Thyroid gland (tissue), 4 donors: Measurements from ENCODE around the gene IL3RA. TPM values are rescaled to one million over a fixed set of nuclear protein-coding genes. Genes with fewer than 3 reads are reported as not detected.

ENCODE experiments used
- DNase-seq, 2 donors: peaks; one replicate each; pipeline ENCODE4 v3.0.0-alpha.2; 2019
- H3K27ac ChIP-seq, 3 donors: fragments of 200-600 bp; sonication (generic); 1 replicate in 2 of 3; 2 replicates in 1 of 3; pipeline ENCODE4 v1.5.1; 2016 to 2019; ENCODE audit warnings: mild to moderate bottlenecking in 1 of 3, moderate library complexity in 1 of 3
- H3K27me3 ChIP-seq: fragments of 200-600 bp; sonication (generic); one replicate; pipeline ENCODE4 v1.5.1; 2019
- H3K36me3 ChIP-seq, 2 donors: fragments of 200-600 bp; sonication (generic); one replicate each; pipeline ENCODE4 v1.5.1; 2016 to 2019
- H3K4me1 ChIP-seq, 2 donors: fragments of 200-600 bp; sonication (generic); one replicate each; pipeline ENCODE4 v1.5.1; 2017 to 2019
- H3K4me3 ChIP-seq, 3 donors: fragments of 200-600 bp; sonication (generic); replicated peaks in 1 of 3; 1 replicate in 2 of 3; 2 replicates in 1 of 3; pipeline ENCODE4 v1.5.1; 2016; ENCODE audit warnings: mild to moderate bottlenecking in 1 of 3
- H3K9me3 ChIP-seq: fragments of 200-600 bp; sonication (generic); one replicate; pipeline ENCODE4 v1.5.1; 2017
- POLR2A ChIP-seq, 2 donors: fragments of 450-650 bp; IDR thresholded peaks; one replicate each; pipeline ENCODE4 v1.6.1; 2017; ENCODE audit warnings: antibody characterized with exemption in 2 of 2, mild to moderate bottlenecking in 2 of 2, moderate library complexity in 1 of 2
- WGBS, 2 donors: methylation state at CpG; one replicate each; pipeline ENCODE4 v1.1.5; 2017; 5-methylcytosine and 5-hydroxymethylcytosine counted together
- intact Hi-C: fragments of 100-400 bp; cut with DNase I; formaldehyde crosslinking; loops from one replicate; pipeline ENCODE4 v1.15.1; 2023
- total RNA-seq, 4 donors: library from RNA; depleted of rRNA; stranded (reverse); fragments of >200 nt; gene quantifications; one replicate each; pipeline ENCODE4 v1.2.3, GENCODE V29; 2016
- TF ChIP-seq, protein P1 (sequence below), 6 experiments: fragments of 200-600 bp in 3 of 6; fragments of 450-650 bp in 3 of 6; sonication (generic) in 3 of 6; IDR thresholded peaks; one replicate each; pipeline ENCODE4 v1.5.1; 2016 to 2019; ENCODE audit warnings: antibody characterized with exemption in 6 of 6, mild to moderate bottlenecking in 2 of 6, inconsistent platforms in 1 of 6, moderate library complexity in 1 of 6

IL3RA gene
- total RNA-seq, result 1 to 10 TPM in 3 of 4 donors, under 1 TPM in 1; 0.89 to 4.5 (median 3.3) TPM

GRCh38 chrX:1336331-1336943, at the start of gene IL3RA:
Gene IL3RA (plus strand): TSS chrX:1336785. CDS start chrX:1341766, 4,981 bp downstream.
- WGBS, 2 donors, result 40 to 45% methylated on average over 14 of the region's 14 CpGs
- intact Hi-C loops, result no loop called here

GRCh38 chrX:1289535-1289934, 47.0 kb upstream of the IL3RA start:
- no peak overlapping the region for H3K4me3 ChIP-seq
- intact Hi-C loops, result no loop called here
- 77 to 81% methylated on average over 1 of the region's 1 CpG for WGBS, 2 donors

More at GRCh38 chrX:1336331-1336943, at the start of gene IL3RA:
- no peak for DNase-seq
- TF ChIP-seq POLR2A (IDR thresholded peaks at IDR 0.05), result no peak
- TF ChIP-seq, protein P1, sequence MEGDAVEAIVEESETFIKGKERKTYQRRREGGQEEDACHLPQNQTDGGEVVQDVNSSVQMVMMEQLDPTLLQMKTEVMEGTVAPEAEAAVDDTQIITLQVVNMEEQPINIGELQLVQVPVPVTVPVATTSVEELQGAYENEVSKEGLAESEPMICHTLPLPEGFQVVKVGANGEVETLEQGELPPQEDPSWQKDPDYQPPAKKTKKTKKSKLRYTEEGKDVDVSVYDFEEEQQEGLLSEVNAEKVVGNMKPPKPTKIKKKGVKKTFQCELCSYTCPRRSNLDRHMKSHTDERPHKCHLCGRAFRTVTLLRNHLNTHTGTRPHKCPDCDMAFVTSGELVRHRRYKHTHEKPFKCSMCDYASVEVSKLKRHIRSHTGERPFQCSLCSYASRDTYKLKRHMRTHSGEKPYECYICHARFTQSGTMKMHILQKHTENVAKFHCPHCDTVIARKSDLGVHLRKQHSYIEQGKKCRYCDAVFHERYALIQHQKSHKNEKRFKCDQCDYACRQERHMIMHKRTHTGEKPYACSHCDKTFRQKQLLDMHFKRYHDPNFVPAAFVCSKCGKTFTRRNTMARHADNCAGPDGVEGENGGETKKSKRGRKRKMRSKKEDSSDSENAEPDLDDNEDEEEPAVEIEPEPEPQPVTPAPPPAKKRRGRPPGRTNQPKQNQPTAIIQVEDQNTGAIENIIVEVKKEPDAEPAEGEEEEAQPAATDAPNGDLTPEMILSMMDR (IDR thresholded peaks at IDR 0.05), result no peak
- H3K9me3 ChIP-seq, result no peaks in the 10 kb centered on the region
- H3K27me3 ChIP-seq, result no peaks in the 10 kb centered on the region
- peak within 1 kb of the TSS in 2 of 3 donors; percentile 23 to 41 for H3K27ac ChIP-seq
- H3K4me3 ChIP-seq, result peak within 1 kb of the TSS in 1 of 3 donors; percentile 12
- H3K36me3 ChIP-seq, result no peaks in the 10 kb centered on the region
- no peaks in the 10 kb centered on the region for H3K4me1 ChIP-seq

DNA sequence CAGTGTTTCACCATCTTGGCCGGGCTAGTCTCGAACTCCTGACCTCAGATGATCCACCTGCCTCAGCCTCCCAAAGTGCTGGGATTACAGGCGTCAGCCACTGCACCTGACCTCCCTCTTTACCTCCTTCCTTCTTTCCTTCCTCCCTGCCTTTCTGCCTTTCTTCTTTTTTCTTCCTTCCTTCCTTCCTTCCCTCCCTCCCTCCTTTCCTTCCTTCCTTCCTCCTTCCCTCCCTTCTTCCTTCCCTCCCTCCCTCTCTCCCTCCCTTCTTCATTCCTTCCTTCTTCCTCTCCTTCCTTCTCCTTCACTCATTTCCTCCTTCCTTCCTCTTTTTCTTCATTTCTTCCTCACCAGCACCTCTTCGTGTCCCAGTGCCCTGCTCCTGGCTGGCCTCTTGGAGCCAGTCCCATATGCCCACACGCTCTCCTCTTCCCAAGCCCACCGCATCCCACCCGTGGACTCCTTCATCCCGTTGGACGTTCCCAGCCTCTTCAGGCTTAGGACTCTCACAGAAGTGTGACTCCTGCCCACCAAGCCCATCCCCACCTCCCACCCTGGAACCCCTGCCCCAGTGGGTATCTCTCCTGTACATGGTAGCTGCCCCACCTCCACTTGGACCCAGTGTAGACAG, 45.4 kb upstream of the IL3RA start:
- no peak overlapping the region for H3K4me3 ChIP-seq
- TF ChIP-seq, protein P1 (IDR thresholded peaks at IDR 0.05), result no peak
- no peak for TF ChIP-seq POLR2A (IDR thresholded peaks at IDR 0.05)
- no peaks in the 10 kb centered on the region for H3K4me1 ChIP-seq
- no peaks in the 10 kb centered on the region for H3K36me3 ChIP-seq
- 82 to 83% methylated on average over 9 of the region's 9 CpGs for WGBS, 2 donors
- no peaks in the 10 kb centered on the region for H3K27me3 ChIP-seq
- no peaks in the 10 kb centered on the region for H3K9me3 ChIP-seq
- DNase-seq, result no peak
- no peak overlapping the region for H3K27ac ChIP-seq
- intact Hi-C loops, result no loop called here

More at GRCh38 chrX:1289535-1289934, 47.0 kb upstream of the IL3RA start:
- Histone ChIP-seq H3K27me3 (no peaks in the 10 kb centered on the region), H3K36me3 (no peaks in the 10 kb centered on the region), H3K4me1 (no peaks in the 10 kb centered on the region), H3K9me3 (no peaks in the 10 kb centered on the region), H3K27ac (no peak overlapping the region)
- TF ChIP-seq, protein P1 (IDR thresholded peaks at IDR 0.05), result no peak
- no peak for TF ChIP-seq POLR2A (IDR thresholded peaks at IDR 0.05)
- DNase-seq, result no peak

GRCh38 chrX:1292575-1293290, 43.9 kb upstream of the IL3RA start:
- H3K36me3 ChIP-seq, result no peaks in the 10 kb centered on the region
- H3K4me3 ChIP-seq, result no peak overlapping the region
- DNase-seq, result no peak
- no peak for TF ChIP-seq POLR2A (IDR thresholded peaks at IDR 0.05)
- 37 to 45% methylated on average over 21 to 22 of the region's 22 CpGs for WGBS, 2 donors
- H3K9me3 ChIP-seq, result no peaks in the 10 kb centered on the region
- H3K27ac ChIP-seq, result no peak overlapping the region
- intact Hi-C loops, result no loop called here
- no peaks in the 10 kb centered on the region for H3K27me3 ChIP-seq
- H3K4me1 ChIP-seq, result no peaks in the 10 kb centered on the region

DNA sequence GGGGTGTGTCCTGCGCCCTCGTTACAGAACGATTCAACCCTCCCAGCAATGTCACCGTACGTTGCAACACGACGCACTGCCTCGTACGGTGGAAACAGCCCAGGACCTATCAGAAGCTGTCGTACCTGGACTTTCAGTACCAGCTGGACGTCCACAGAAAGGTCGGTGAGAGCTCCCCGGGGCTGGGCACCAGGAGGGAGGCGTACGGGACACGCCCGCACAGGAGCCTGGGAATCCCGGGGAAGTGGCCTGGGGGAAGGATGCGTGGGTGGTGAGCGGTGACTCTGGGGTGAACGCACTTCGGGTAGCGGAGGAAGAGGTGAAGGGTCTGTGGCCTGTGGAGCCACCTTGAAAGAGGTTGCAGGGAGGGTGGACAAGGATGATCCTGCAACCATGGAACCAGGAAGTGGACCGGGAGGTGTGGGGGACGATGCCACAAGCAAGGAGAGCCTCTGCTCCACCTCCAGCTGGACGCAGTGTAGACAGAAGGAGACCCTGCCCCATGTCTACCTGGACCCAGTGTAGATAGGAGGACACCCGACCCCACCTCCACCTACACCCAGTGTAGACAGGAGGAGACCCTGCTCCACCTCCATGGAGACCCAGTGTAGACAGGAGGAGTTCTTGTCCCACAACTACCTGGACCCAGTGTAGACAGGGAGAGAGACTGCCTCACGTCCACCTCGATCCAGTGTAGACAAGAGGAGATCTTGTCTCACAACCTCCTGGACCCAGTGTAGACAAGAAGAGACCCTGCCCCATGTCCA, 42.1 kb upstream of the IL3RA start:
- intact Hi-C loops, result no loop called here

More for the DNA sequence above, 42.1 kb upstream of the IL3RA start:
- Histone ChIP-seq H3K4me1 (no peaks in the 10 kb centered on the region), H3K27me3 (no peaks in the 10 kb centered on the region), H3K4me3 (no peak overlapping the region), H3K27ac (no peak overlapping the region), H3K36me3 (no peaks in the 10 kb centered on the region), H3K9me3 (no peaks in the 10 kb centered on the region)
- 90 to 95% methylated on average over 27 to 28 of the region's 29 CpGs for WGBS, 2 donors
- TF ChIP-seq, protein P1 (IDR thresholded peaks at IDR 0.05), result no peak
- no peak for TF ChIP-seq POLR2A (IDR thresholded peaks at IDR 0.05)
- DNase-seq, result no peak
